ENCODE measurements around the gene ABHD16B. TPM values are rescaled to one million over a fixed set of nuclear protein-coding genes. Genes with fewer than 3 reads are reported as not detected.

The ABHD16B gene
- total RNA-seq, 1 donor from 2014 or later, result not detected

DNA sequence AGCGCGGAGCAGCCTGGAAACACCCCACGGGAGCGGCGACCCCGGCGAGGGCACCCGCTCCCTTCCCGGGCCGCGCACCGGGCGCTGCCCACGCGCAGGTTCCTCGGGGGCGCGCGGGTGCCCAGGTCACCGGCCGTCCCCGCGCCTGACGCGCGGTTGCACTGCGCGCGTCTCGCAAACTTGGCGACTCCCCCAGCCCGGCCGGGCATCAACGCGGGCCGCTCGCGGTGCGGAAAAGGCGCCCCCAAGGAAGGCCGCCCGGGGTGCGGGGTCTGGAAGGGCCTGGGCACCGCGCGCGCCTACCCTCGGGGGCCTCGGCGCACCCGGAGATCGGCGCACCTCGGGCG is 29.7 kb upstream of the ABHD16B start:
- no peaks in the 10 kb centered on the region for H3K9me3 ChIP-seq
- TF ChIP-seq, protein P1, sequence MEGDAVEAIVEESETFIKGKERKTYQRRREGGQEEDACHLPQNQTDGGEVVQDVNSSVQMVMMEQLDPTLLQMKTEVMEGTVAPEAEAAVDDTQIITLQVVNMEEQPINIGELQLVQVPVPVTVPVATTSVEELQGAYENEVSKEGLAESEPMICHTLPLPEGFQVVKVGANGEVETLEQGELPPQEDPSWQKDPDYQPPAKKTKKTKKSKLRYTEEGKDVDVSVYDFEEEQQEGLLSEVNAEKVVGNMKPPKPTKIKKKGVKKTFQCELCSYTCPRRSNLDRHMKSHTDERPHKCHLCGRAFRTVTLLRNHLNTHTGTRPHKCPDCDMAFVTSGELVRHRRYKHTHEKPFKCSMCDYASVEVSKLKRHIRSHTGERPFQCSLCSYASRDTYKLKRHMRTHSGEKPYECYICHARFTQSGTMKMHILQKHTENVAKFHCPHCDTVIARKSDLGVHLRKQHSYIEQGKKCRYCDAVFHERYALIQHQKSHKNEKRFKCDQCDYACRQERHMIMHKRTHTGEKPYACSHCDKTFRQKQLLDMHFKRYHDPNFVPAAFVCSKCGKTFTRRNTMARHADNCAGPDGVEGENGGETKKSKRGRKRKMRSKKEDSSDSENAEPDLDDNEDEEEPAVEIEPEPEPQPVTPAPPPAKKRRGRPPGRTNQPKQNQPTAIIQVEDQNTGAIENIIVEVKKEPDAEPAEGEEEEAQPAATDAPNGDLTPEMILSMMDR (IDR thresholded peaks at IDR 0.05), result no peak
- no peaks in the 10 kb centered on the region for H3K36me3 ChIP-seq
- intact Hi-C loops (cut with DNase I), result no loop called here
- H3K27me3 ChIP-seq (ENCODE audit: low read depth), result peaks cover 4% of the 10 kb centered on the region
- no peak for DNase-seq
- peak; percentile 3 to 9 for ATAC-seq
- peak overlapping the region; percentile 77 for H3K27ac ChIP-seq
- peaks cover 45% of the 10 kb centered on the region for H3K4me1 ChIP-seq
- H3K4me3 ChIP-seq, result peak overlapping the region; percentile 61

DNA sequence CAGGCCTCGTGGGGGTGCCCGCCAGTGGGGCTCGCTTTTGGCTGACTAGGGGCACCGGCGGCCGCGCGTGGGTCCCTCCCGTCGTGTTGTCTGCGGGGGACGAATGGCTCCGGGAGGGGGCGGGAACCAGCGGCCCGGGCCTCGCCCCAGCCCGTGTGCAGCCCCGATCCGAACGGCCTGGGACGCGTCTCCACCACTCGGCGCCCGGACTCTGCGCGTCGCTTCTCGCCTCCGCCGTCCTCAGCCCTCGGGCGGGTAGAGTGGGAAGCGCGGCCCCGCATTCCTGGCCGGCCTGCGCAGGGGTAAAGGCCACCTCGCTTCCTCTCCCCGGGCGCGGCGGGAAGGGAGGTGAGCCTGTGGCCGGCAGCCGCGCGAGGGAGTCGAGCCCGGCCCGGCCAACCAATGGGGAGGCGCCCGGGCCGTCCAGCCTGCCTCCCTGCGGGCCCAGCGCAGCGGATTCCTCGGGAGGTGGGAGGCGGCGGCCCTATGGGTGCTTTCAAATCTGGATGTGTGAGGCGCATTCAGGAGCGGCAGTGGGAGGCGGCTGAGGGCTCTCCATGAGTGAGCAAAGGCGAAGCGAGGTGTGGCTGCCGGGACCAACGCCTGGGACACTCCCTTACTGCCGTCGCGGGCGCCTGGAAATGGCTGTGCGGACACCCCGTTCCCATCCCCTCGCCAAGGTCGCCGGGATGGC is 29.2 kb upstream of the ABHD16B start:
- TF ChIP-seq, protein P1 (IDR thresholded peaks at IDR 0.05), result peak; percentile 8
- no peaks in the 10 kb centered on the region for H3K36me3 ChIP-seq
- H3K9me3 ChIP-seq, result no peaks in the 10 kb centered on the region
- peak overlapping the region; percentile 77 for H3K27ac ChIP-seq
- peaks cover 4% of the 10 kb centered on the region for H3K27me3 ChIP-seq (ENCODE audit: low read depth)
- intact Hi-C loops (cut with DNase I), result no loop called here
- peaks cover 45% of the 10 kb centered on the region for H3K4me1 ChIP-seq
- H3K4me3 ChIP-seq, result peak overlapping the region; percentile 61
- ATAC-seq (peak; percentile 49 to 62), DNase-seq (no peak)

DNA sequence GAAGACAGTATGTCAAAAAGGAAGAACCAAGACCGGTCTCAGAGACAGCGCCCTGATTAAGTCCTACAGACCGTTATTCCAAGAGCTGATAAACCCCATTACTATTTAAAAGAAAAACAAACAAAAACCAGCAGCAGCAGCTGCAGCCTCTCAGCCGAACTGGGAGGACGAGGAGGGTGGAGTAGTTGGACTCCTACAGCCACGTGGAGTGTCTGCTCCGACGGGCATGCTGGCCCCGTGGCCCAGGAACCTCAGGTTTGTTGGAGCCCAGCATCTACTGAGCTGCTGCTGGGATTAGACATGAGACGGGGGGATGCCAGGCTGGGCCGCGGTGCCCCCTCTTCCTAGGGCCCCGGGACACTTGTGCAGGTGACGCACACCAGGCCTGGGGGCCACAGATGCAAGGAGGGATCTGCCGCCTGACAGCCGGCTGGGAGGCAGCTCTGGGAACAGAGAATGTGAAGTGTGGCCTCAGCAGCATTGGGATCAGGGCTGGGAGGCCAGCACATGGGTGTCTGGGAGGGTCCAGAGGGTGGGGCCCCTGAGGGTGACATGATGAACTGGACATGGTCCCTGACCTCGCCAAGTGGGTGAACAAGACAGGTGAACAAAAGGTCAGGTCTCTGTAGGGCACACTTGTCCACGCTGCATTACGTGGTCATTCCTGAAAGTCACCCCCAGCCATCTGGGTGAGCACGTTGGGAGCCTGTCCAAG is 27.4 kb upstream of the ABHD16B start:
- TF ChIP-seq, protein P1 (IDR thresholded peaks at IDR 0.05), result no peak
- ATAC-seq (no peak), DNase-seq (no peak)
- no peaks in the 10 kb centered on the region for H3K36me3 ChIP-seq
- H3K4me1 ChIP-seq, result peaks cover 40% of the 10 kb centered on the region
- peak overlapping the region; percentile 27 for H3K27ac ChIP-seq
- H3K4me3 ChIP-seq, result no peak overlapping the region
- intact Hi-C loops (cut with DNase I), result no loop called here
- H3K27me3 ChIP-seq (ENCODE audit: low read depth), result no peaks in the 10 kb centered on the region
- no peaks in the 10 kb centered on the region for H3K9me3 ChIP-seq

DNA sequence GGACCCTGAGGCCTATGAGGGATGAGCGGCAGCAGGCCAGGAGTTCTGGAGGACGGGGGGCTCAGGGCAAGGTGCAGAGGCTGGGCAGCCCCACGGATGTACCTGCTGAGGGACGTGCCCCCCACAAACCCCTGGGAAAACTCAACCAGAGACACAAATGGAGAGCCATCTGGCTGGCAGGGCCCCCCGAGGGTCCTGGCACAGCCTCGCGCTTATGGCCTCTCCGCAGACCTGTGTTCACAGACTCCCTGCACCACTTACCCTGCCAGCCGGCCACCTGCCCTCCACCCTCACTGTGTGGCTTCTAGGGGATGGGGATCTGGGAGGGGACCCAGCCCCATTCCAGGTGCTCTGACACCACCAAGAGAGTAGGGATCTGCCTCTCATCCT is 26.8 kb upstream of the ABHD16B start:
- Histone ChIP-seq H3K4me1 (peaks cover 35% of the 10 kb centered on the region), H3K27ac (peak overlapping the region; percentile 27), H3K4me3 (no peak overlapping the region), H3K36me3 (no peaks in the 10 kb centered on the region), H3K27me3 (ENCODE audit: low read depth) (no peaks in the 10 kb centered on the region), H3K9me3 (no peaks in the 10 kb centered on the region)
- DNase-seq, result no peak
- intact Hi-C loops (cut with DNase I), result no loop called here
- no peak for ATAC-seq
- TF ChIP-seq, protein P1 (IDR thresholded peaks at IDR 0.05), result no peak

DNA sequence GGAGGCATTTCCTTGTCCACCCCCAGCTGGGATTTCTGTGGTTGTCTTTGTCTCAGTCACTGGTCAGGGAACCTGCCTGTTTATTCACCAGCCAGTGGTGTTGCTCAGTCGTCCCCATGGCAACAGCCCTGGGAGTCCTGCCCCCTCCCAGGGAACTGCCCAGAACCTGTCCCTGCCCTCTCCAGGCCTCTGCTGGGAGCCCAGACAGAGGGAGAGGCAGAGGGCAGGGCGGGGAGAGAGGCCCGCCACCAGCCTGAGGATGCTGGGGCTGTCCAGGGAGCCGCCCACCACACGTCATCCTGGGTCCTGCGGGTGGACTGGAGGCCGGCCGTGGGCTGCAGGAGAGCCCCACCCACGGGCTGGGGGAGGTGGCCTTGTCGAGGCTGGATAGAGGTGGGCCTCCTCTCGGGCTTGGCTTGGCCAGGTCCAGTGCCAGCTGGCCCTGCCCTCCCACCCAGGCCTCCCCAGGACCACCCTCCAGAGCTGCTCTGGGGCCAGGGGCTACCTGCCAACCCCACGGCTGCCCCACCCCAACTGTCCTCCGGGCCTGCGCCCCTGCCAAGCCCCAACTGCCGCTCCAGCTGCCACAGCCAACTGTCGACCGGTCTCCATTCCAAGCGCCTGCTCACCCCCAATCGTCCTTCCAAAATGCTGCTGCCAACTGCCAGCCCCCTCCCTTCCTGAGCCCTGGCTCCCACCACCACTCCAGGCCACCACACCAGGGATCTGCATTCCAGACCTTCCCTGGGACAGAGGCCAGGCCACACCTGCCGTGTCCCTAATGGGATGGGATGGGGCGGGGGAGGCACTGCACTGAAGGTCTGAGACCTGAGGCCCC is 26.1 kb upstream of the ABHD16B start:
- ATAC-seq (peak; percentile 84 to 86), DNase-seq (peak; percentile 87)
- H3K4me3 ChIP-seq, result no peak overlapping the region
- no peaks in the 10 kb centered on the region for H3K36me3 ChIP-seq
- intact Hi-C loops (cut with DNase I), result no loop called here
- H3K27ac ChIP-seq, result peak overlapping the region; percentile 46
- H3K4me1 ChIP-seq, result peaks cover 31% of the 10 kb centered on the region
- H3K27me3 ChIP-seq (ENCODE audit: low read depth), result no peaks in the 10 kb centered on the region
- no peaks in the 10 kb centered on the region for H3K9me3 ChIP-seq
- TF ChIP-seq, protein P1 (IDR thresholded peaks at IDR 0.05), result no peak

Data from lower lobe of right lung (tissue), 2 donors.